Cardiac fibroblast (primary cell): ENCODE results near the gene BMS1.
"Not testable (repeated sequence)": the region's sequence is repeated elsewhere in the genome, so short reads cannot be mapped to it uniquely, and the experiment has no call there.

Experiments
- DNase-seq, 2 donors: peaks; one replicate each; pipeline versions ENCODE4 v3.0.0 to v3.0.0-alpha.2; 2010; ENCODE audit warnings: low read depth in 2 of 2
- H3K4me3 ChIP-seq, 2 donors: replicated peaks in 1 of 2; 1 replicate in 1 of 2; 2 replicates in 1 of 2; pipeline ENCODE4 v1.5.1; 2011; ENCODE audit warnings: low read depth in 2 of 2, low read length in 2 of 2, mild to moderate bottlenecking in 2 of 2, moderate library complexity in 1 of 2
- TF ChIP-seq, protein P1 (sequence below): IDR thresholded peaks from one replicate; pipeline ENCODE4 v1.5.1; 2011; ENCODE audit warnings: low read depth, mild to moderate bottlenecking, low read length, inconsistent platforms

Gene BMS1

GRCh38 chr10:42816912-42817311 lies 34.3 kb downstream of the BMS1 start:
- TF ChIP-seq, protein P1, sequence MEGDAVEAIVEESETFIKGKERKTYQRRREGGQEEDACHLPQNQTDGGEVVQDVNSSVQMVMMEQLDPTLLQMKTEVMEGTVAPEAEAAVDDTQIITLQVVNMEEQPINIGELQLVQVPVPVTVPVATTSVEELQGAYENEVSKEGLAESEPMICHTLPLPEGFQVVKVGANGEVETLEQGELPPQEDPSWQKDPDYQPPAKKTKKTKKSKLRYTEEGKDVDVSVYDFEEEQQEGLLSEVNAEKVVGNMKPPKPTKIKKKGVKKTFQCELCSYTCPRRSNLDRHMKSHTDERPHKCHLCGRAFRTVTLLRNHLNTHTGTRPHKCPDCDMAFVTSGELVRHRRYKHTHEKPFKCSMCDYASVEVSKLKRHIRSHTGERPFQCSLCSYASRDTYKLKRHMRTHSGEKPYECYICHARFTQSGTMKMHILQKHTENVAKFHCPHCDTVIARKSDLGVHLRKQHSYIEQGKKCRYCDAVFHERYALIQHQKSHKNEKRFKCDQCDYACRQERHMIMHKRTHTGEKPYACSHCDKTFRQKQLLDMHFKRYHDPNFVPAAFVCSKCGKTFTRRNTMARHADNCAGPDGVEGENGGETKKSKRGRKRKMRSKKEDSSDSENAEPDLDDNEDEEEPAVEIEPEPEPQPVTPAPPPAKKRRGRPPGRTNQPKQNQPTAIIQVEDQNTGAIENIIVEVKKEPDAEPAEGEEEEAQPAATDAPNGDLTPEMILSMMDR: no peak
- no peak overlapping the region for H3K4me3 ChIP-seq
- DNase-seq: no peak

- not testable (repeated sequence) for H3K4me3 ChIP-seq, DNase-seq
Measured at GRCh38 chr10:42817417-42817816, 34.8 kb downstream of the BMS1 start.

GRCh38 chr10:42826759-42827158 lies 44.2 kb downstream of the BMS1 start:
- DNase-seq, H3K4me3 ChIP-seq: not testable (repeated sequence)

- no peak for DNase-seq
- TF ChIP-seq, protein P1: no peak
- H3K4me3 ChIP-seq: no peak overlapping the region
Measured at GRCh38 chr10:42827201-42827600, 44.6 kb downstream of the BMS1 start.

DNA sequence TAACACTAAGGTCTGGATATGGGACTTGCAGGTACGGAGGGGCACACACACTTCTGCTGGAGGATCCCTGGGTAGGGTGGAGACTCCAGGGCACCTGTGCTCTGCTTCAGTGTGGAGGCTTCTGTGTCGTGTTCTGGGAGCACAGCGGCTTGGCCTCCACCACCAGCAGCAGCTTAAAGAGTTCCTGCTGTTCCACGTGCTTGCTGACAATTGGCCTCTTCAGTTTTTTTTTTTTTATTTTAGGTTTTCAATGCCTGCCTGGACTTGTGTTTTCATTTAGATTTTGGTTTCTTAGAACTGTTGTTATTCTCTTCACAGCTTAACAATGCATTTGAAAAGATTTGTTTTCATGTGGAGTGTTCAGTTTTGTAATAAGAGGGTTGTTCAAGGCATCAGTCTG lies 45.8 kb downstream of the BMS1 start:
- not testable (repeated sequence) for DNase-seq, H3K4me3 ChIP-seq

DNA sequence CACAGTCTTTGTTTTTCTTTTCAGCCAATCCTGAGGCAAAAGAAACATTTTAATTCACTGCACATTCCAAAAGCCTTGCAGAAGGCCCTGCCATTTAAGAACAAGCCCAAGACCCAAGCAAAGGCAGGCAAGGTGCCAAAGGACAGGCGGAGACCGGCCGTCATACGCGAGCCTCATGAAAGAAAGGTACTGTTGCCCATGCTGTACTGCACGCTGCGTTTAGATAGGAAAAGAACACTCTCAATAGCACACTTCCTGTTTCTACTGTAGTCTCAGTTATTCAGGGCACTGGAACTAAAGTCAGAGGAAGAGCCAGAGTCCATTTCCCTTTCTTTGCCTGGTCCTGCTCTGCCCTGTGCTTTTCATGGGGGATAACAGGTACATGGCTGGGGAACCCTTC lies 47.6 kb downstream of the BMS1 start:
- H3K4me3 ChIP-seq: no peak overlapping the region
- TF ChIP-seq, protein P1: no peak
- DNase-seq: no peak

- no peak for DNase-seq
- no peak overlapping the region for H3K4me3 ChIP-seq
- TF ChIP-seq, protein P1: no peak
Measured at GRCh38 chr10:42836096-42836495, 53.5 kb downstream of the BMS1 start.

GRCh38 chr10:42836771-42837468 lies 54.3 kb downstream of the BMS1 start:
- H3K4me3 ChIP-seq: peak overlapping the region; percentile 32 to 48
- DNase-seq: peak; percentile 21 to 29
- TF ChIP-seq, protein P1: peak; percentile 4

DNA sequence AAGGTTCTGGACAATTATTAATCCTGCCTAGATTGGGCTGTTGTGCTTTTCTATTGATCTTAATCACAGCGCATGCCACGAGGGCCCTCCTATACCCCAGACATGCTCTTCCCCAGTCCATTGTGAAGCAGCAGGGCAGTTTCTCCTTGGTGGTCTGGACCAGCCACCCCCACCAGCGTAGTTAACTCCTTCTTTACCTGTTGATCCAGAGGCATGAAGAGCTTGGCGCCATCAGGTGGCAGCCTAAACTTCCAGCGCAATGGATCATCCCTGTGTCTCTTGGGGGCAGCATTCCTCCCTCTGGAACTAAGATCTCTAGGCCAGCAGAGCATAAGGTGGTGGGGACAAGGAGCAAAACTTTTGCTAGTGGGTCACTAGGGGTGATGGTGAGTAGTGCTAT lies 62.2 kb downstream of the BMS1 start:
- DNase-seq, H3K4me3 ChIP-seq: not testable (repeated sequence)

DNA sequence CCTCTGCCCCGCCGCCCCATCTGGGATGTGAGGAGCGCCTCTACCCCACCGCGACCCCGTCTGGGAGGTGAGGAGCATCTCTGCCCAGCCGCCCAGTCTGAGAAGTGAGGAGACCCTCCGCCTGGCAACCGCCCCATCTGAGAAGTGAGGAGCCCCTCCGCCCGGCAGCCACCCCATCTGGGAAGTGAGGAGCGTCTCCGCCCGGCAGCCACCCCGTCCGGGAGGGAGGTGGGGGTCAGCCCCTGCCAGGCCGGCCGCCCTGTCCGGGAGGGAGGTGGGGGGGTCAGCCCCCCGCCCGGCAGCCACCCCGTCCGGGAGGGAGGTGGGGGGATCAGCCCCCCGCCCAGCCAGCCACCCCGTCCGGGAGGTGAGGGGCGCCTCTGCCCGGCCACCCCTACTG lies 64.7 kb downstream of the BMS1 start:
- DNase-seq, H3K4me3 ChIP-seq: not testable (repeated sequence)
